Astrocyte of the hippocampus (primary cell): ENCODE results near the gene GALNS.
A peak's percentile ranks its signal among the peaks of the same experiment; 100 is the strongest.
"Not testable (repeated sequence)": the region's sequence is repeated elsewhere in the genome, so short reads cannot be mapped to it uniquely, and the experiment has no call there.

Experiments used
- DNase-seq: peaks from one replicate; pipeline ENCODE4 v3.0.0; 2011; ENCODE audit warnings: low read depth, low spot score

GALNS gene

DNA sequence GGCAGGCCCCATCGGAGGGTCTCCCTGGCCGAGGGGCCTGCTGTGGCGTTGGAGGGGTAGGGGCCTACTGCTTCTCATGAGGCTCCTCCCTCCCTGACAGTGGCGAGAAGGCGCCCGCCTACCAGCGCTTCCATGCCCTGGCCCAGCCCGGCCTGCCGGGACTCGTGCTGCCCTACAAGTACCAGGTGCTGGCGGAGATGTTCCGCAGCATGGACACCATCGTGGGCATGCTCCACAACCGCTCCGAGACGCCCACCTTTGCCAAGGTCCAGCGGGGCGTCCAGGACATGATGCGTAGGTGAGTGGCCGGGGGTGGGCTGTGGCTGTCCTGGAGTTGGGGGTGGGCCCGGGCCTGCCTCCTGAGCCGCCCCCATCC is 51.4 kb downstream of the GALNS start:
- DNase-seq = no peak

- DNase-seq = no peak
These were observed 52.0 kb downstream of the GALNS start for GRCh38 chr16:88804552-88805339.

DNA sequence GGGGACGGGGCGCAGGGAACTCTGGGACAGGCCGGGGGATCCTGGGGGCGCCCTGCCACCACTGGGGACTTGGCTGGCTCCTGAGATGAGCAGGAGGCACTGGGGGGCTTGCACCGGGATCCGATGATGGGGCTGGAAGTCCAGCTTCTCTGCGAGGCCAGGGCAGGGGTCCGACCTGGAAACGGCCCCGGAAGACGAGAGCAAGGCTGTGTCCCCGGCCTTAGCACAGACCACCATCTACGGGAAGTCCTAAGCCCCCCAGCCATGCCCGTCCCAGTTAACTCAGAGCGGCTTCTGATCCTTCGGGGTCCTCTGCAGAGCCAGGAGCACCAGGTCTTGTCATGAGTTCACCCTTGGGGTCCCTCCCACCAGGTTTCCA is 52.6 kb downstream of the GALNS start:
- DNase-seq = no peak

DNA sequence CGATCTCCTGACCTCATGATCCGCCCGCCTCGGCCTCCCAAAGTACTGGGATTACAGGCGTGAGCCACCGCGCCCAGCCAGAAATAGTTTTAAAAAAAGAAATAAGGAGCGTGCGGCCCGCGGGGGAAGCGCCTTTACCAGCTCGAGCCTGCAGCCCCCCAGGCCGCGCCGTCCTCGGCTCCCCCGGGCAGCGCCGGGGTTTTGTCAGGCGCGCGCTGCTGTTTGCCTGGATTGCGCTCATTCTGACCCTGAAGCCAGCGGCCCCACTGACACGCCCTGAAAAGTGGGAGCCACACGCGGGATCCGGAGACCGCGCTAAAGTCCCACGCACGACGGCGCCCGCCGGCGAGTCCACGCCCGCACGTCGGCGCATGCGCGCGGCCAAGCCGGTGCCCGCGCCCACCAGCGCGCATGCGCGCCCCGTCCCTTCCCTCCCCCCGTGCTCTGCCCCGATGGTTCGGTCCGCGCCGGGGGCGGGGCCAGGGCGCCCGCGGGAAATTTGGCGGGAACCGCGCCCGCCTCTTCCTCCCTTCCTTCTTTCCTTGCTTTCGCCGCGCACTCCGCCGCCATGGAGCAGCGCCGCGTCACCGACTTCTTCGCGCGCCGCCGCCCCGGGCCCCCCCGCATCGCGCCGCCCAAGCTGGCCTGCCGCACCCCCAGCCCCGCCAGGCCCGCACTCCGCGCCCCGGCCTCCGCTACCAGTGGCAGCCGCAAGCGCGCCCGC is 53.3 kb downstream of the GALNS start, which contains the start of gene CDT1:
Gene CDT1 (plus strand): TSS at position 526 of the 724 bp plus-strand sequence. CDS start 43 bp downstream, at position 569.
- DNase-seq = peak; percentile 91

DNA sequence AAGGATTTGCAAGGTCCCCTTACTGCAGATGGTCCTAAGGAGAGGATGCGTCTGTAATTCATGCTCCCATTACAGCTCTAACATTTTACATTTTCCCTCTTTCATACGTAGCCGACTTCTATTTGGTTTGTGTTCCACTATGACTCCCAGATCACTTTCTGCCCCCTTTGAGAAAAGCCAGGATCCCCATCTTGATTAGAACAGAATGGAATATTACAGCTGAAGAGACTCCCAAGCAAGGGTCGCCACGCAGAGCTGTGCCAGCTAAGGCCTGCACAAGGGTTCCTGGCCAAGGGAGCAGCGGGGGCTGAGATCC is 56.5 kb downstream of the GALNS start:
- no peak for DNase-seq

DNA sequence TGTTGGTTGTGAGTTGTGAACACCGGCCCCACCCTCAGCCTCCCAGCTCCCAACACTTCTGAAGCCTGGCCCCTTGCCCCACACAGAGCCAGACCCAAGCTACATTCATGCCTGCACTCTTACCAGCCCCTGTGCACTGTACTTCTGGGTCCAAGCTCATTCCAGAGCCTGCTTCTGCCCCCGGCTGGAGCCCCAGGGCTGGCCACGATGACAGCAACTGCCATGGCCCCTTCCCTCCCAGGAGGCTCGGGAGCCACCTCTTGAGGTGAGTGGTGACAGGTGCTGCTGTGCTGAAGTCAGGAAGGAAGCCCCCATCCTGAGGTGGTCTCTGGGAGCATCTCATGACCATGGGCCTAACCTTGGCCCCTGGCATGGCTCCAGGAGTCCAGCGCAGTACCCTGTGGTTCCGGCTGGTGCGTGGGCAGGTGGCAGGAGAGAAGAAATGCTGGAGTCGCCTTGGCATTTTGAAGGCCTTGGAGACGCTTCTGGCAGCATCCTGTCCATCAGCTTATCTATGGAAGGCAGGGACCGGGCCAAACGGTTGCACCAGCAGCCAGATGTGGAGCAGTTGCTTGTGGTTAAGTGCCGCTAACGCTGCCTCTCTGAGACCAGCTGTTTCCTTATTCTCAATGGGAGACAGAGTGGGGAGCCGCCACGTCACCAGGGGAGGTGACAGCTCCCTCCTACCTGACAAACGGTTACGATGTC is 57.0 kb downstream of the GALNS start:
- no peak for DNase-seq

DNA sequence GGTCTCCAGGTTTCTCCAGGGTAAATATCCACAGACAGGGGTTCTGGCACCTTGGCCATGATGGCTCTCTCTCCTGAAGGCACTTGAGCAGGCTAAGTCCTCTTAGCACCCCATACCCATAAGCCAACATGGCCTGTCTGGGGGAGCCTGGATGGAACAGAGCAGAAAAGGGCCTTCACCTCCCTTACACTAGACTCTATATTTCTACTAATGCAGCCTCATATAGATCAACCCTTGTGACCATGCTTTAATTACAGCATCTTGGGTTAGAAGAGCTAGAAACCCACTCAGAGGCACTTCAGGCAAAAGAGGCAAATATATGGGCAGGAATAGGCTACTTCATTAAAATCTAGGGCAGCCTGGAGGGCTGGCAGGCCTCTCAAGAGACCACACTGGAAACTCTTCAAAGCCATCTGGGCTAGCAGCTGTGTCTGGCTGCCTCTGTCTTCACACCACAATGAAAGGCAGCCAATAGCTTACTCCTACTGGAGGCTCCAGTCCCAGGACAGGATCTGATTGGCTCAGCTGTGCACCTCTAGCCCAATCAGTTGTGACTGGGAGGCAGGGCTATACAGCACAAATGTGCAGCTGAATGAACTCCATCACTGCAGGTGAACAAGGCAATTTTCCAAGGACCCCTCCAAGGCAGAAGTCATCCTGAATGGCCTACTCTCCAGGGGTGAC is 57.8 kb downstream of the GALNS start:
- DNase-seq = no peak

DNA sequence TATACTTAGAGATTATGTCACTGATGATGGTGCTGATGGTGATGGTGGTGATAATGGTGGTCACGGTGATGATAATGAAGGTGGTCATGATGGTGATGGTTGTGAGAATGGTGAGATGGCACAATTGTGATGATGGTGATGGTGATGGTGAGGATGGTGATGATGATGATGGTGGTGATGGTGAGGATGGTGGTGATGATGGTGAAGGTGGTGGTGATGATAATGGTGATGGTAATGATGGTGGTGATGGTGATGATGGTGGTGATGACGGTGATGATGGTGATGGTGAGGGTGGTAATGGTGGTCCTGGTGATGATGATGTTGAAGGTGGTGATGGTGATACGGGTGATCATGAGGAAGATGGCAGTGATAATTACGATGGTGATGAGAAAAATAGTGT is 58.7 kb downstream of the GALNS start:
- DNase-seq = no peak

DNA sequence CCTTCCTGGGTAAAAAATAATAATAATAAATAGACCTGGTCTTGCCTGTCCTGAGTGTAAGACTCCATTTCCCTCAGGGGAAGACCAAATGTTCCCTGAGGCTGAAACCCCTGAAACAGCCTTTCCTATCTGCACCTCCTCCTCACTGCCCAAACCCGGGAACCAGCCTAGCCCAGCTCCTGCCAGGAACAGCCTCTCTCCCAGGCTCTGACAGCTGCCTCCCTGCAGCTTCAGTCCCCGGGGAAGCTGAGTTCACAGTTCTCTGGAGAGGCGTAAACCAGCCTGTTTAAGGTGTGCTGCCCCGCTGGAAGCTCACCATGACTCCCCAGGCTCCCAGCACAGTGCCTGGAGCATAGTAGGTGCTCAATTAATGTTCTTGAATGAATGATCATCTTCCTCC is 60.5 kb downstream of the GALNS start:
- DNase-seq = no peak

GRCh38 chr16:88793251-88793954 is 63.3 kb downstream of the GALNS start:
- DNase-seq = no peak

DNA sequence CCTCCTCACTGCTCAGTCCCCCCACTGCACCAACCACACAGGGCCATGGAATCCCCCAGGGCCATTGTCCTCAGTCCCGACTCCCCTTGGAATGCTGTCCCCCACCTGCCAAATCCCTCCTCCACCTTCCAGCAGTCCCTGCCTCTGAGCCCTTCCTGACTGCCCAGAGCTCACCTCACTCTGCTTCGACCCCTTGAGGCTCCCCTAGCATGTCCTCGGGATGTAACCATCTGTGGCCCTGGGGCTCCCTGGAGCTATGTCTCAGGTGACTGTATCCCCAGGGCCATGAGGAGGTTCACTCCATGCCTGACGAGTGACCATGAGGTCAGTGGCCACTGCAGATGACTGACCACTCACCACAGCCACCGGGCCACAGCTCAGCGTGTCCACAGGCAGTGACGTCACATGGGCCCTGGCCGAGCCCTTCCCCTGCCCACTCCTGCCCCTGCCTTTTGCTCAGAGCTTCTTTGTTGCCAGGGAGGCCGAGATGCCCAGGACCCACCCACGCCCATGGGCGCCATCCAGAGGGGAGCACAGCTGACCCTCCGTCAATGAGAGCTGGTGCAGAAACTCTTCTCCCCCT is 64.0 kb downstream of the GALNS start:
- DNase-seq = no peak

DNA sequence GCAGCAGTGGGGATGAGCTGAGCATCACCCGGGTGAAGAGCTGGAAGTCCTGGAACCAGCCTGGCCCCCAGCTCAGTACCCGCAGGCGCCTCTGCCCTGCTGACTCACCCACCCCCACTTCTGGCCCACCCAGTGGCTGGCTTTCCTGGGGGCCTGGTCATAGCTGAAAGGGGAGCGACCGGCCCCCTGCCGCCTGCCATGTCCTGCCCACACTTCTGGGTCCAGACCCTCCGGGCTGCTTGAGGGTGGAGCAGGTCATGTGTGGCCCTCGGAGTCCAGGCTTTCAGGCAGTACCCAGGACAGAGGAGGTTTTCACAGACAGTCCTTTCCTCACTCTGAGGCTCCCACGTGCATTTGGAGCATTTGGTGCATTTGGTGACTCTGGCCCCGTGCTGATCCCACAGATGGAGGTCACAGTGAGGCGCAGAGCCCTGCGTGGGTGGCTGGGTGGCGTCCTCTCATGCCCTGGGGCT is 64.6 kb downstream of the GALNS start:
- peak; percentile 69 for DNase-seq

GRCh38 chr16:88790312-88791211 is 66.2 kb downstream of the GALNS start:
- DNase-seq = peak; percentile 70

GRCh38 chr16:88789594-88789993 is 67.2 kb downstream of the GALNS start:
- DNase-seq = no peak

- DNase-seq = not testable (repeated sequence)
These were observed 68.0 kb downstream of the GALNS start for GRCh38 chr16:88788749-88789148.

- DNase-seq = no peak
These were observed 69.0 kb downstream of the GALNS start for GRCh38 chr16:88787579-88788314.

DNA sequence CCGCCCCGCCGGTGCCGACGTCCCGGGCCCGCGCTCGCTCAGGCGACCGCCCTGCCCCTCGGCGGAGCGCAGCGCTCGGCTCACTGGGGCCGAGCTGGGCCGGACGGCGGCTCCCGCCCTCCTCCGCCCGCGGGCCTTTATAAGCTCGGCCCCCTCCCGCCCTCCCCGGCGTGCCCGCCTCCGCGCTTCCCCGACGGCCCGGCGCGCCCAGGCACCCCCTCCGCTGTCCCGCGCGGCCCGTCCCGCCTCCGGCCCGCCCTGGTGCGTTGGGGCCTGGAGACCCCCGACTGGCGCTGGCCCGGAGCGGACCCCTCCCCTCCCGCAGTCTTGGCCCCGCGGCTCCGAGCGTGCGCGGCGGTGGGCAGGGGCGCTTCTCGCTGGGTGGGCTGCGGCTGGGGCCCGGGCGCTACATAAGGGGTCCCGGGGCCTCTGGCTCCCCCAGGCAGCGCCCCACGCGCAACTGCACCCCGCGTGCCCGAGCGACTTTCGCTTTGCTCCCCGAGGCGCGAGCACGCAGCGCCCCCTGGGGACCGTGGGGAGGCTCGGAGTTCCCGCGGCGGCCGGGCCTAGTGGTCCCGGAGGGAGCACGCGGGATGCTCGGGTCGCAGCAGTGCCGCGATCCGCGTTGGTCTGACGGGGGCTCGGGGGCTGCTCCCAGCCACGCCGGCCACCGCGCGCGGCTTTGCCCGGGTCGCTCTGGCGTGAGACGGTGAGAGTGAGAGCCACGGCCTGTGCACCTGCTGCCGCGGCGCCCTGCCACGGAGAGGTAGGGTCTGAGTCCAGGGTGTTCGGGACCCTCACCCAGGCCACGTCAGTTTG is 71.4 kb downstream of the GALNS start, which contains the start of gene PIEZO1:
Gene PIEZO1 (minus strand): TSS at position 115 of the 819 bp plus-strand sequence. CDS start 256 bp downstream, outside the sequence.
- DNase-seq = peak; percentile 86

- DNase-seq = no peak
These were observed 72.0 kb downstream of the GALNS start for GRCh38 chr16:88784856-88785105.
